Measurements from ENCODE around the gene SLC35E1.
"Not testable (repeated sequence)": the region's sequence is repeated elsewhere in the genome, so short reads cannot be mapped to it uniquely, and the experiment has no call there.

The SLC35E1 gene

DNA sequence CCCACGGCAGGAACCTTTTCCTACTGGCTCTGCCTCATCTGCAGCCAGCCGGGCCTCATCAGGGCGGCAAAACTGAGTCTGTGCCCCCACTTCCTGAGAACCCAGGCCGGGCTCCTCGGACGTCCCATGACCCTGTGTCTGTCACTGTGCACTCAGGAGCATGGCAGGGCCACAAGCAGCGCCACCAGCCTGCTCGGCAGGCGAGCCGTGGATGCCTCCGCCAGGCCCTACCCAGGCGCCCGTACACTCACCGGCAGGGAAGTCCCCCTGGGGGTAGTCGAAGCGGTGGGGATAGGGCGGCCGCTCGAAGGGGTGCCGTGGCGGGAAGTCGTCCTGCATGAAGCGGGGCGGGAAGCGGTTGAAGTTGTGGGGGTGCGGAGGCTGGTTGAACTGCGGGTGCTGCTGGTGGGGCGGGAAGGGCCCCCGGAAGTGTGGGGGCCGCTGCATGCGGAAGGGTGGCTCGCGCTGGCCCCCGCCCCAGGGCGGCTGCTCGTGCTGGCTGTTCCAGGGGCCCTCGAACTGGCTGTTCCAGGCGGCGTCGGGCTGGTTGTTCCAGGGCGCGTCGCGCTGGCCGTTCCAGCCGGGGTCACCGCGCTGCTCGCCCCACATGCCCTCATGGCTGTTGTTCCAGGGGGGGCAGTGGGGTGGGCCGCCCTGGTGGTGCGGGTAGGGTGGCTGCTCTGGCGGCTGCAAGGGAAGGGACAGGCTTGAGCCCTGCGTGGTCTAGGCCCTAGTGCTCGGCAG lies 47.1 kb downstream of the SLC35E1 start:
- no peak for DNase-seq

DNA sequence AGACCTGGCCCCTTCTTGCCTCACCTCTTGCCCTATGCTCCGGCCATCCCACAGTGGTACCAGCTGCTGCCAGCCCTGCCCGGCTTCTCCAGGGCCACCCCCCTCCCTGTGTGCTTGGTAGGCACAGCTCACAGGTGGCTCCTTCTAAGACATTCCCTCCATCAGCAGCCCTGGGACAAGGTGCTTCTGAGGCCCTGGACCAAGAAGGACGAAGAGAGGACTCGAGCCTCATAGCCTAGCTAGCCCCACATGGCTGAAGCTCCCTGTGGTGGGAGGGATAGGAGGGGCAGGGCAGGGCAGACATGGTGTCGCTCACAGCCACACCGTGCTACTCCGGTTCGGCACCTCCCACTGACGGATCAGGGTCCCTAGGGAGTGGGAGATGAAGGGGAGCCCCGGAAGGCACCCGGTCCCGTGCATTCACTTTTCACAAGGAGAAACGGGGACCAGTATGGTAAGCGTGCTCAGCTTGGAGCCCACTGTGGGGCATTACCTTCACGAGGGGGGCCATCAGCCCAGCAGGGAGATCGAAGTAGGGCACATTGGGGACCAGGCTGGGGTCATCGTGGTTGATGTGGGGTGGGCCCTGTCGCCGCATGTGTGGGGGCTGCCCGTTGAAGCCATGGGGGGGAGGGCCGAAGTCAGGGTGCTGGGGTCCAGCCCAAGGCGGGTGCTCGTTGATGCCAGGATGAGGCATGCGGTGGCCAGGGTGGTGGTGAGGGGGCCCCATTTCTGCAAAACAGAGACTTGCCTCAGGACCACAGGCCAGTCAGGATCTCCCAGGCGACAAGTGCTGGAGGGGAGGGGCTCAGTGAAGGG lies 49.4 kb downstream of the SLC35E1 start:
- no peak for DNase-seq

DNA sequence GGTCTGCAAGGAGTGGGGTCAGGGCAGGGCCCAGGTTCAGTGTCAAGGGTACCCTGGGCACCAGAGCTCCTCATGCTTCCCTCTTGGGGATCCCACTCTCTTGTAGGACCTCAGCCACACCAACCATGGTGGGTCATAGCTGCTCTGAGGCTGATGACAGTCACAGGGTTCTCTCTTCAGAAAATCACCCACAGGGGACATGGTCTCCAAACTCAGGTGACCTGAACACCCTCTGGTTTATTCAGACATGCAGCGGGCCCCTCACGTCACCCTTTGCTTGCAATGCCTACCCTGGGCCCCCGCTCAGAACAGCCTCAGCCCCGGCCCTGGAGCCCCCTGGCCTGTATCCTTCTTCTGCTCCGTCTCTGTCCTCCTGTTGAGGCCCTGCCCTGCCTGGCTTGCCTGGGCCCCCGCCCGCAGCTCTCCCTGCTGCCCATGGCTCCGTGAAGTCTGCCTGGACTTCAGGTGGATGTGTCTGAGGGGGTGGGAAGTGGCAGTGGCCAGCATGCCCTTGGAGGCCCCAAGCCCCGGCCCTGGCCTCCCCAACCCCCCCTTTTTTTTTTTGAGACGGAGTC lies 50.4 kb downstream of the SLC35E1 start:
- DNase-seq: no peak

DNA sequence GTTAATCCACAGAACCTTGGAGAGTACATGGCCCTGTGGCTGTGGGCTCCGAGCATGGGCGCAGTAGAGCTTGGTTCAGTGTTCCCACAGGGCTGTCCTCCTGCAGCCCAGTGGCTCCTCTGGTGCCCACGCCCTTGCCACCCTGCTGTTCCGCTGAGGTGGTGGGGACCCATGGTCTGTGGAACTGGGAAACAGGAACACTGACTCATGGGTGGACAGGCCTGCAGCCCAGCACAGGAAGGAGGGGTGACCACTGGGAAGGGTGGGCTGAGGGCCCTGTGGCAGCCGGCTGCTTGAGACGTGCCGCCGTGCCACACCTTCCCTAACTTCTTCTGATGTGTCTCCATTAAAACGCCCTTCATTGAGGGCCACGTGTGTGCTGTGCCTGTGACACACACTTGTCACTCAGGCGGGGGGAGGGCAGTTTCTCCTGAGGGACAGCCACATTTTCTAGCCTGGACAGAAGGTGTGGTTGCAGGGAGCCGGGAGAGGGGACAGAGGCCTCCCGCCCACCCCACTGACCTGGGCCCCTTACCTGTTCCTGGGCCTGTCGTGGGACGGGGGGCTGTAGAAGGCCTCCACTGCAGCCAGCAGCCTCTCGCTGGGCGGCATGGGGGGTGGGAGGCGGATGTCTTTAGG lies 51.1 kb downstream of the SLC35E1 start:
- no peak for DNase-seq

DNA sequence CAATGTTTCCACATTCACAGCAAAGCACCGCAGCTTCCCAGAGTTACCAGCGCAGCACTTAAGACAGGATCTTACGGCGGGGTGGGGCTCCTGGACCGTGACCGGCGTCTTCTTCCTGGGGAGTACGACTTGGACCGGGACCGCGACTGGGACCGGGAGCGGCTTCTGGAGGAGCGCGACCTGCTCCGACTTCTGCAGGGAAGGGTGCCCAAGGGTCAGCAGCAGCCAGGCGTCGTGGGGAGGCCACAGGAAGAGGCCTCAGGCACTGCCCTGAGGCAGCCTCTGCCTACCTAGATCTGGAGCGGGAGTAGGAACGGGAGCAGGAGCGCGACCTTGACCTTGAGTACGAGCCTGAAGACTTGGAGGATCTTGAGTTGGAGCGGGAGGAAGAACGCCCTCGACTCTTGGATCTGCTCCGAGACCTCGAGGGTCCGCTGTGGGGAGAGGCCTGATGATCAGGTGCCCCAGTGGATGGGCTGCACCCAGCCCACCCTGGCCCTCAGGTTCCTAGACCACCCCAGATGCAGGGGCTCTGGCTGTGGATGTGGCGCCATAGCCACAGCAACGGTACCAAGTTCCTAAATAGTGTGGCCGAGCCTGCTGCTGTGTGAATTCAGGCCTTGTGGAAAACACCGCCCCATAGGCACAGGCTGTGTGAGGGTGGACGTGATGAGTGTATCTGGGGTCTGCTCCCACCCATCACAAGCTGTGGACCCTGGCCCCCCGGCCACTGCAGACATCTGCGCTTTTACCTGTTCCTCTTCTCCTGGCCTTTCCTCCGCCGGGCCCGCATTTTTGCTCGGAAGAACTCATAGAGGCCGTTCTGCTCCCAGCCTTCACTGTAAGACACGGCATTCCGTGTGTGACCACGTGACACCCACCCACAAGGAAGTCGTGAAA lies 51.9 kb downstream of the SLC35E1 start:
- no peak for DNase-seq

DNA sequence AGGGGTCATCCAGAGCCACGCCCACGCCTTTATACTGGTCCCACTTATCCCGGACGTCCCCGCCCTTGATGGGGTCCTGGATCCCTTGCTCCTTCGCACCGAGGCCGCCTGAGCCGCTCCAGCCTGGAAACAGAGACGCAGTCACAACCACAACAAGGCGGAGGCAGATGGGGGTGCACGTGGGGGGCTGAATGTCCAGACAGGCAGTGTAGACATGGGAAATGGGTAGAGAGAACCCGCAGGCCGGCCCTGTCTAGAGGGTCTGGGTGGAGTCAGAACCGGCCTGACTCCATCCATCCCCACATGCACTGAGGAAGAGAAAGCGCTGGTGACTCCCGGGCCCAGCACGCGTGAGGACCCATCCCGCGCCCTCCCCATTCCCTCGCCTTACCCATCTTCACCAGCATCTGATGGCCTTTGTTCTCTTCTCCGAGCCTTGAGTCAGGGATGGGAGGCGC lies 53.0 kb downstream of the SLC35E1 start:
- DNase-seq: no peak

DNA sequence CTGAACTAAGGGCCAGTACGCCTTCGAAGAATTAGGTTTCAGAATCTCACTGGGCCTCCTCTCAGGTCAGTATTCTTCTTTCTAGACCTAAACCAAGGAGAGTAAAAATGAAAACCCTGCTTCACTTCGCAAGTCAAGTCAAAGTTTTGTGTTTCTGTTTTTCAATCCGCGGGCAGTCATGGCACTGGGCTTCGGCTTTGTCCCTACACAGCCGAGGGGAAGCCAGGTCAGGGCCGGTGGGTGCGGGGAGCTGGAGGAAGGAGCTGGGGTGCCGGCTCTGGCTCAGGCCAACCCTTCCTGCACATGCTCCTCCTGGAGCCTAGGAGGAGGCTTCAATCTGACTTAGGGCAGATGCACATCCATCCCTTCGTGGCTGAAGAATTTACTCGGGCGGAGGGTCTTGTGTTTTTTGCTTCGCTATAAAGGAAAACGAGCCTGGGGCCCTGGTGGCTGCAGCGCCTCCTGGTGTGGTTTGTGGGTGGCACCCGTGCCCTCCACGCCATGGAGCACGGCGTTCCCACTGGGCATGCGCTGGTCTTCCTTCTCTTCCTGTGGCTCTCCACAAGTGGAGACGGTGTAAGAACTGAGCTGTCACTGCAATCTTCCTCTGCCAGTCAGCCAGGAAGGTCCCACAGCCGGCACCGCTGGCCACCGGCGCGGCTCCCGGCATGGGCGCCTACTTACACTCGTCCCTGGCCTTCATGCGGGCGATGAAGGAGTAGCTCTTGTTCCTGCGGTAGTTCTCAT lies 53.6 kb downstream of the SLC35E1 start:
- DNase-seq: no peak

DNA sequence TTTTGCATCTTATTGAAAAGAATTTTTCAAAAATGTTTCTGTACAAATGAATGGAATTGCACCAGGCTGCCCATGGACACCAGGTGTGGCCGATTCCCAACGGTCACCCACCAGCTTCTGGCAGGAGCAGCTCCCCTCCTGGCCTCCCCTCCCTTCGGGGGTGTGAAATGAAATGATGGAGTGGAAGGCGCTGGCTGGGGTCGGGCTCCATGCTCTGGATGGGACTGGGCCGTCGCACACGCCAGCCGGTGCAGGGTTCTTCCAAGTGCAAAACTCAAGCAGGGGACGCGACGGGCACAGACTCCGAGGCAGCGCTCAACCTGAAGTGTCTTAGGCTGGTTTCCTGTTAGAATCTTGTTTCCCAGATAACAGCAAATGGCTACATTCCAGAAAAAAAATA lies 54.2 kb downstream of the SLC35E1 start:
- no peak for DNase-seq

DNA sequence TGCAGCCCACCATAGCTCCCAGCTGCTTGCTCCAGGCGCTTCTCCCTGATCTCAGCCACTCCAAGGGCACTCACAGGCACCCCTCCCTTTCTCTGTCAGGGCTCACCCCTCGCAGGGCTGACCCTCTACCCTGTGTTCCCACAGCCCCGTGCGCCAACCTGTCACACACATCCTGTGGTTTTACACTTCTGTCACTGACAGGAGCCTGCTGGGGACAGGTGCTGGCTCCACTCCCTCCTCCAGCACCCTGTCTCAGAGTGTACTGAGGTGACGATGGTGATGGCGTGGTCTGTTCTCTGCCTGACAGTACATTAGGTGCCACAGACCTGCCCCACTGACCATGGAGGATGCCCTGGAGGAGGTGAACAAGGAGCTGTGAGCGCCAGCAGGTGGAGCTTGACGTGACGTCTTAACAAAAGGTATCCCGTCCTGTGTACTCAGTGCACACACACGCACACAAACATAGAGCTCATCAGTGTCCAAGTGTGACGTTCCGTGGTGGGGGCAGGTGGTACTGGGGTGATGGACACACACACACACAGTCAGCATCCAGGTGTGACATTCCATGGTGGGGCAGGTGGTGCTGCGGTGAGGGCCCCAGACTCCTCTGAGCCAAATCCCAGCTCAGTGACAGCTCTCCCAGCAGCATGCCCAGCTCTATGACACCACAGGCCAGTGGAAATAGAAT lies 55.1 kb downstream of the SLC35E1 start:
- no peak for DNase-seq

DNA sequence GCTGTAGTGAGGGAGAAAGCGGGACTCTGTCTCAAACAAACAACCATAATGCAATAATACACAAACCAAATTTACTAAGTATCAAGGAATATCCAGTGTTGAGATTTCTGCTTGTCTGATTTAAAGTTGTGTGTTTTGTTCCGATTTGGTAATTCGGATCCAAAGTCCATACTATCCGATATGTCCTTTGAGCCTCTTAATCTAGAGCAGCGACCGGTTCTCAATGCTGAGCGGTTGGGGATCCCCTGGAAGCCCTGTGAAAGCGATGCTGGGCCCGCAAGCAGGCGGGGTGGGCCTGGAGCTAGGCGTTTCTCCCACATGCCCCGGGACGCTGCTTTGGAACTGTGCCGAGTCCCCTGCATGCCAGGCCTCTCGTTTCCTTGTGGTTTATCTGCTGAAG lies 55.8 kb downstream of the SLC35E1 start:
- no peak for DNase-seq

DNA sequence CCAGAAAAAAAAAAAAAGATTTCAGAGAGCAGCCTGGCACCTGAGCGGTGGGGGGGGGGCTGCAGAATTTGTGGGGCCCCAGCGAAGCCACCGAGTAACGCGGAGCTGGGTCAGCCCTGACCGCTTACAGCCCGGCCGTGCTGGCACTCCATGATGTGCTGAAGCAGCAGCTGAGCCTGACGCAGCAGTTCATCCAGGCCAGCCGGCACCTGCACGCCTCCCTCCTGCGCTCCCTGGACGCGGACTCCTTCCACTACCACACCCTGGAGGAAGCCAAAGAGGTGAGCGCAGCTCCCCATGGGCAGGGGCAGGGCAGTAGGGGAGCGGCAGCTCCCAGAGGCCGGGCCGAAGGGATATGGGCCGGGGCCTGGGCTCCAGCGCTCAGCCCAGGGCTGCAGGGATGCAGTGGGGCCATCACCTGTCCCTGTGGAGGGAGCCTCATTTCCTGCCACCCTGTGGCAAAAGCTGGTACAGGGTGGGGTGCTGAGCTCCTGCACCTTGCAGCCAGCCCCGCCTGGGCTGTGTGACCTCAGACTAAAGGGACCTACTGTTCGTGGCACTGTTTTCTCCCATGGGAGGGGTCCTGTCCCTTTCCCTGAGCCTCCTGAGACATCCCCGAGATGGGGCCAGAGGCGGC lies 57.7 kb downstream of the SLC35E1 start:
- DNase-seq: no peak

DNA sequence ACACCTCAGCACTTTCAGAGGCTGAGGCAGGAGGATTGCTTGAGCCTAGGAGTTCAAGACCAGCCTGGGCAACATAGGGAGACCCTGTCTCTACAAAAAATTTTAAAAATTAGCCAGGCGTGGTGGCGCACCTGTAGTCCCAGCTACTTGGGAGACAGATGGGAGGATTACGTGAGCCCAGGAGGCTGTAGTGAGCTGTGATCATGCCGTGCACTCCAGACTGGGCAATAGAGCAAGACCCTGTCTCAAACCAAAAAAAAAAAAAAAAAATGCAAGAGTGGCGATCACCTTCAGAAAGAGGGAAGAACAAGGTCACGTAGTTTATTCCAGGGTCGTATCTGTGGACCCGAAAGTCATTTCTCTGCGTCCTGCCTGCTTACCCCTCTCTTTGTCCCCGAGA lies 59.6 kb downstream of the SLC35E1 start:
- not testable (repeated sequence) for DNase-seq

DNA sequence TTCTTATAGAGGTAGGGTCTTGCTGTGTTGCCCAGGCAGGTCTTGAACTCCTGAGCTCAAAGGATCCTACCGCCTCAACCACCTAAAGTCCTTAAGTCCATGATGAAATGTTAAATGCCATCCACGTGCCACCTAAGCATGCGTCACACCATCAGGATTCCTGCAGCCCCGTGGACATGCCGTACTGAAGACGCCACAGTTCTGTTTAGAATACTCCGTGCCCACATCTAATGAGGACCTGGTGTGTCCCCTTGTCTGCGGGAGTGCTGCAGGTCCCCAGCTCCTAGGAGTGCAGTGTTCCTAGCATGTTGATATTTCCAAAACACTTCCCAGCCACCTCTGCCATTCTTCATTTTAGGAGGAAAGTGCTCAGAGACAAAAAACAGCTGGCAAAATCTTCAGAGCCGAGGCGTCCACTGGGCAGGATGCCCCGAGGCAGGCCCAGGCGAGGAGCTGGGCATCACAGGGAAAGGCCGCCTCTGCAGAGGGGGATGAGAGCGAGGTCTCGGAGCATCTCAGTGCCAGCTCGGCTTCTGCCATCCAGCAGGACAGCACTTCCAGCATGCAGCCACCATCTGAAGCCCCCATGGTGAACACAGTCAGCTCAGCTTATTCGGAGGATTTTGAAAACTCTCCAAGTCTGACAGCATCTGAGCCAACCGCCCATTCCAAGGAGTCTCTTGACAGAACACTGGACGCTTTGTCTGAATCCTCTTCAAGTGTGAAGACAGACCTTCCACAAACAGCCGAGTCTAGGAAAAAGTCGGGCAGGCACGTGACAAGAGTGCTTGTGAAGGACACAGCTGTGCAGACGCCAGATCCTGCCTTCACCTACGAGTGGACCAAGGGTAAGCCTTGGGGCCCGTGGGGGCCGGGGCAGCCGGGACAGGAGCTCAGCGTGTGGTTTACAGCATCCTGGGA lies 62.8 kb downstream of the SLC35E1 start:
- peak in 54 of 56 donors; percentile 4 to 84 (median 50) for DNase-seq

DNA sequence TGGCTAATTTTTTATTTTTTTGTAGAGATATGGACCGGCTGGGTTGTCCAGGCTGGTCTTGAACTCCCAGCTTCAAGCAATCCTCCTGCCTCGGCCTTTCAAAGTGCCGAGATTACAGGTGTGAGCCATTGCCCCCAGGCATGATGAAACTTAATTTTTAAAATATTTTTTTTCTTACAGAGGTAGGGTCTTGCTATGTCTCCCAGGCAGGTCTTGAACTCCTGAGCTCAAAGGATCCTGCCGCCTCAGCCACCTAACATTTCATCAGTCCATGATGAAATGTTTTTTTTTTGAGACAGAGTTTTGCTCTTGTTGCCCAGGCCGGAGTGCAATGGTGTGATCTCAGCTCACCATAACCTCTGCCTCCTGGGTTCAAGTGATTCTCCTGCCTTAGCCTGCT lies 63.7 kb downstream of the SLC35E1 start:
- DNase-seq: no peak

DNA sequence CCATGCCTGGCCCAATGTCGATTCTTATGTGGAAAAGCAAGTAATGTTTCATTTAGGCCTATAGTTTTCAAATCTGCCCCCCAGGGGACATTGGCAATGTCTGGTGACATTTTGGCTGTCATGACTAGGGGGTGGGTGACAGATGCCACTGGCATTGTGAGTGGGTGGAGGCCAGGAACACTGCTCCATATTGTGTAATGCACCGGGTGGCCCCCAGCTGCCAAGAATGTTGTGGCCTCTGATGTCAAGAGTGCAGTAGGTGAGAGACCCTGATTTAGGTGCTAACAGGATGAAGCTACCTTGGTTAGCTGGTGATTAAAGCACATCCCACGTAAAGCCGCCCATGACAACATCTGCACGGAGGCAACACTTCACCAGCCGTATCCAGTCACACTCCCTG lies 65.3 kb downstream of the SLC35E1 start:
- DNase-seq: no peak

DNA sequence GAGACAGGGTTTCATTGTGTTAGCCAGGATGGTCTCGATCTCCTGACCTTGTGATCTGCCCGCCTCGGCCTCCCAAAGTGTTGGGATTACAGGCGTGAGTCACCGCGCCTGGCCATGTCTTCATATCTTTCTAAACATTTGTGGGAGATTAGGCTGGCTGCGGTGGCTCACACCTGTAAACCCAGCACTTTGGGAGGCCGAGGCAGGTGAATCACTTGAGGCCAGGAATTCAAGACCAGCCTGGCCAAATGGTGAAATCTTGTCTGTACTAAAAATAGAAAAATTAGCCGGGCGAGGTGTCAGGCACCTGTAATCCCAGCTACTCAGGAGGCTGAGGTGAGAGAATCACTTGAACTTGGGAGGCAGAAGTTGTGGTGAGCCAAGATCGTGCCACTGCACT lies 66.1 kb downstream of the SLC35E1 start:
- not testable (repeated sequence) for DNase-seq

DNA sequence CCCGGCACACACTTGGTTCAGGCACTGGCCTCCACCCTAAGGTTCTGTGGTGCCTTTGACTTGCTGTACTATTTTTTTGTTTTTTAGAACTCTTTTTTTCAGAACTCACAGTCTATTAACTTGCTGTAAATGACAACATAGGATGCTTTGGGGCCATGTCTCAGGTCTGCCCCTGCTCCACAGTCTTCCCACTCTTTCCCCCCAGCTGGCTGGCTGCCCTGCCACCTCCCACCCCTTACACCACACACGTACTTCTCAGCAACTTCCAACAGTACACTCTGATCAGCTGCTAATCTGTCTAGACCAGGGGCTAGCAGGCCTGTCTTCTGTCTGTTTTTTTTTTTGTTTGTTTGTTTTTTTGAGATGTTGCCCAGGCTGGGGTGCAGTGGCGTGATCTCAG lies 67.9 kb downstream of the SLC35E1 start:
- no peak for DNase-seq
